ENCODE results near the gene TMEM161B. TPM values are rescaled to one million over a fixed set of nuclear protein-coding genes. Genes with fewer than 3 reads are reported as not detected.

The TMEM161B gene
- total and polyA plus RNA-seq, 7 donors: 4.8 to 22.1 (median 15.0) TPM

- Histone ChIP-seq H3K4me1 (no peaks in the 10 kb centered on the region), H3K27me3 (no peaks in the 10 kb centered on the region), H3K4me3 (no peak overlapping the region), H3K27ac (no peak overlapping the region), H3K9me3 (no peaks in the 10 kb centered on the region), H3K36me3 (peaks cover 0 to 11% (median 3%) of the 10 kb centered on the region in 4 donors)
- WGBS, 2 donors: 88 to 90% methylated on average over 6 of the region's 6 CpGs
- no peak for DNase-seq
- intact Hi-C loops (cut with DNase I): no loop called here
- TF ChIP-seq CTCF (IDR thresholded peaks at IDR 0.05) (no peak), POLR2A (IDR thresholded peaks at IDR 0.05) (no peak), POLR2AphosphoS5 (IDR thresholded peaks at IDR 0.05) (no peak), EP300 (IDR thresholded peaks at IDR 0.05) (no peak)
Measured at GRCh38 chr5:88226881-88227450, 41.7 kb downstream of the TMEM161B start.

GRCh38 chr5:88214655-88215054 is 54.0 kb downstream of the TMEM161B start:
- DNase-seq: no peak
- Histone ChIP-seq H3K9me3 (no peaks in the 10 kb centered on the region), H3K4me1 (no peaks in the 10 kb centered on the region), H3K27ac (no peak overlapping the region), H3K36me3 (peaks cover 0 to 34% (median 3%) of the 10 kb centered on the region in 4 donors), H3K4me3 (no peak overlapping the region), H3K27me3 (no peaks in the 10 kb centered on the region)
- intact Hi-C loops (cut with DNase I): no loop called here
- TF ChIP-seq CTCF (IDR thresholded peaks at IDR 0.05) (no peak), EP300 (IDR thresholded peaks at IDR 0.05) (no peak), POLR2AphosphoS5 (IDR thresholded peaks at IDR 0.05) (no peak), POLR2A (IDR thresholded peaks at IDR 0.05) (no peak)

GRCh38 chr5:88207575-88207974 is 61.1 kb downstream of the TMEM161B start:
- peaks cover 0 to 24% (median 2%) of the 10 kb centered on the region in 4 donors for H3K36me3 ChIP-seq
- no peaks in the 10 kb centered on the region for H3K27me3 ChIP-seq
- no peak overlapping the region for H3K4me3 ChIP-seq
- H3K27ac ChIP-seq: no peak overlapping the region
- no peaks in the 10 kb centered on the region for H3K4me1 ChIP-seq
- TF ChIP-seq EP300 (IDR thresholded peaks at IDR 0.05) (no peak), POLR2A (IDR thresholded peaks at IDR 0.05) (no peak), CTCF (IDR thresholded peaks at IDR 0.05) (no peak), POLR2AphosphoS5 (IDR thresholded peaks at IDR 0.05) (no peak)
- no peaks in the 10 kb centered on the region for H3K9me3 ChIP-seq
- no peak for DNase-seq
- intact Hi-C loops (cut with DNase I): no loop called here
- 95 to 96% methylated on average over 3 of the region's 3 CpGs for WGBS, 2 donors

GRCh38 chr5:88203981-88204750 is 64.5 kb downstream of the TMEM161B start:
- Histone ChIP-seq H3K27me3 (no peaks in the 10 kb centered on the region), H3K4me1 (no peaks in the 10 kb centered on the region), H3K36me3 (peaks cover 0 to 48% (median 4%) of the 10 kb centered on the region in 4 donors), H3K4me3 (no peak overlapping the region), H3K27ac (no peak overlapping the region), H3K9me3 (no peaks in the 10 kb centered on the region)
- intact Hi-C loops (cut with DNase I): no loop called here
- no peak for TF ChIP-seq POLR2A (IDR thresholded peaks at IDR 0.05)
- no peak for TF ChIP-seq POLR2AphosphoS5 (IDR thresholded peaks at IDR 0.05)
- TF ChIP-seq EP300 (IDR thresholded peaks at IDR 0.05): no peak
- TF ChIP-seq CTCF (IDR thresholded peaks at IDR 0.05): no peak
- 79 to 88% methylated on average over 5 of the region's 5 CpGs for WGBS, 2 donors
- DNase-seq: no peak
